ENCODE results near the gene MMADHC.

DNA sequence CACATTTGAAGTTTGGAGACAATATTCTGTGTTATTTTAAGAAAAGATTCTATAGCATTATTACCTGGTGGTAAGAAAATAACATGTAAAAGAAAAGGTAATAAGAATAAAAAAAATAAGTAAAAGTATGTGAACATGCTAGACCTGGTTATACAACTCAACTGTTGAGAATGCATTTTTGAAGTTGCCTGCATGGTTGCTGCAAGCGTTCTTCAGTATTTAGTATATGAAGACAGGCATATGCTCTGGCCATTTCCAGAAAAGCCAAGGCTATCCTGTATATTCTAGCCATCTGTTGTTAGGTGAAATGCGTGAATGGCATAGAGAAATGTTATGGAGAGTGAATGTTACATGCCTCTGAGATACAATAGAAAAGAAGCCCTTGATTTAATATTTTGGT, 6.8 kb upstream of the MMADHC start:
- TF ChIP-seq, protein P1, sequence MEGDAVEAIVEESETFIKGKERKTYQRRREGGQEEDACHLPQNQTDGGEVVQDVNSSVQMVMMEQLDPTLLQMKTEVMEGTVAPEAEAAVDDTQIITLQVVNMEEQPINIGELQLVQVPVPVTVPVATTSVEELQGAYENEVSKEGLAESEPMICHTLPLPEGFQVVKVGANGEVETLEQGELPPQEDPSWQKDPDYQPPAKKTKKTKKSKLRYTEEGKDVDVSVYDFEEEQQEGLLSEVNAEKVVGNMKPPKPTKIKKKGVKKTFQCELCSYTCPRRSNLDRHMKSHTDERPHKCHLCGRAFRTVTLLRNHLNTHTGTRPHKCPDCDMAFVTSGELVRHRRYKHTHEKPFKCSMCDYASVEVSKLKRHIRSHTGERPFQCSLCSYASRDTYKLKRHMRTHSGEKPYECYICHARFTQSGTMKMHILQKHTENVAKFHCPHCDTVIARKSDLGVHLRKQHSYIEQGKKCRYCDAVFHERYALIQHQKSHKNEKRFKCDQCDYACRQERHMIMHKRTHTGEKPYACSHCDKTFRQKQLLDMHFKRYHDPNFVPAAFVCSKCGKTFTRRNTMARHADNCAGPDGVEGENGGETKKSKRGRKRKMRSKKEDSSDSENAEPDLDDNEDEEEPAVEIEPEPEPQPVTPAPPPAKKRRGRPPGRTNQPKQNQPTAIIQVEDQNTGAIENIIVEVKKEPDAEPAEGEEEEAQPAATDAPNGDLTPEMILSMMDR (conservative IDR thresholded peaks at IDR 0.05; ENCODE audit: low read depth, low read length): no peak
- no peak for TF ChIP-seq EZH2 (IDR thresholded peaks at IDR 0.05; ENCODE audit: low read length, unreplicated experiment)
